IMR-90 (cell line): Measurements from ENCODE around the gene MTX3. TPM values are rescaled to one million over a fixed set of nuclear protein-coding genes. Genes with fewer than 3 reads are reported as not detected.

Experiments
- ATAC-seq: fragments of 200-7000 bp; cut with Tn5 transposase; 2 replicates; pipeline ENCODE4 v1.9.1; 2020; ENCODE audit warnings: low read depth, mild to moderate bottlenecking, moderate library complexity
- BruUV-seq: library from RNA; stranded (reverse); fragments of 400-500 nt; replicated peaks from 2 replicates; lab custom pipeline; 2021; lab: Mats Ljungman, UMichigan
- CTCF ChIA-PET: fragments of 300-600 bp; formaldehyde crosslinking; extraction: SDS; loops from one replicate; lab custom pipeline; 2021; ENCODE audit warnings: antibody characterized with exemption; lab: Yijun Ruan, JAX
- POLR2A ChIA-PET: fragments of 300-600 bp; sonication (Branson Sonifier 250); formaldehyde crosslinking; loops from one replicate; lab custom pipeline; 2022; ENCODE audit warnings: antibody characterized with exemption; ENCODE audit not compliant: unreplicated experiment; lab: Charles Lee
- DNase-seq: peaks from one replicate; pipeline ENCODE4 v3.0.0; 2013
- H2AFZ ChIP-seq: replicated peaks from 2 replicates; pipeline ENCODE3; 2013; ENCODE audit warnings: low read length, mild to moderate bottlenecking; ENCODE audit not compliant: poor library complexity
- H2AK5ac ChIP-seq: 2 replicates; pipeline ENCODE4 v1.6.1; 2013; ENCODE audit warnings: low read depth, low read length, inconsistent platforms
- H2AK9ac ChIP-seq: replicated peaks from 2 replicates; pipeline ENCODE3; 2013; ENCODE audit warnings: mild to moderate bottlenecking, low read depth, low read length, moderate library complexity; ENCODE audit not compliant: poor library complexity
- H2BK120ac ChIP-seq: 2 replicates; pipeline ENCODE4 v1.6.1; 2013; ENCODE audit warnings: low read depth, low read length, inconsistent platforms
- H2BK15ac ChIP-seq: 3 replicates; pipeline ENCODE4 v1.6.1; 2013; ENCODE audit warnings: low read depth, low read length, inconsistent platforms
- H2BK20ac ChIP-seq: 2 replicates; pipeline ENCODE4 v1.6.1; 2013; ENCODE audit warnings: low read depth, mild to moderate bottlenecking, inconsistent platforms, low read length, moderate library complexity
- H2BK5ac ChIP-seq: 2 replicates; pipeline ENCODE4 v1.6.1; 2013; ENCODE audit warnings: mild to moderate bottlenecking, low read depth, low read length, inconsistent platforms; ENCODE audit not compliant: poor library complexity, severe bottlenecking
- H3K14ac ChIP-seq: replicated peaks from 2 replicates; pipeline ENCODE4 v1.6.1; 2013; ENCODE audit warnings: low read depth, low read length, inconsistent platforms
- H3K18ac ChIP-seq: 2 replicates; pipeline ENCODE4 v1.6.1; 2013; ENCODE audit warnings: low read depth, low read length, control low read depth
- H3K23ac ChIP-seq: 2 replicates; pipeline ENCODE4 v1.6.1; 2013; ENCODE audit warnings: low read depth, low read length, inconsistent platforms
- H3K27ac ChIP-seq: 2 replicates; pipeline ENCODE4 v1.5.1; 2013; ENCODE audit warnings: mild to moderate bottlenecking, control low read depth, low read length; ENCODE audit not compliant: insufficient read depth
- H3K27me3 ChIP-seq: 2 replicates; pipeline ENCODE4 v1.6.1; 2013; ENCODE audit warnings: low read length; ENCODE audit not compliant: control insufficient read depth, insufficient read depth
- H3K36me3 ChIP-seq: 2 replicates; pipeline ENCODE4 v1.6.1; 2013; ENCODE audit warnings: low read length, mixed read lengths; ENCODE audit not compliant: control insufficient read depth, insufficient read depth
- H3K4ac ChIP-seq: 2 replicates; pipeline ENCODE4 v1.6.1; 2013; ENCODE audit warnings: low read depth, low read length, inconsistent platforms
- H3K4me1 ChIP-seq: 2 replicates; pipeline ENCODE4 v1.6.1; 2013; ENCODE audit warnings: low read length, mixed read lengths; ENCODE audit not compliant: control insufficient read depth, insufficient read depth
- H3K4me2 ChIP-seq: 2 replicates; pipeline ENCODE4 v1.6.1; 2013; ENCODE audit warnings: low read depth, mild to moderate bottlenecking, control low read depth, low read length, moderate library complexity
- H3K4me3 ChIP-seq: 2 replicates; pipeline ENCODE4 v1.5.1; 2013; ENCODE audit warnings: low read depth, mild to moderate bottlenecking, control low read depth, low read length, moderate library complexity; ENCODE audit not compliant: insufficient read depth
- H3K56ac ChIP-seq: 2 replicates; pipeline ENCODE4 v1.6.1; 2013; ENCODE audit warnings: low read length, inconsistent platforms; ENCODE audit not compliant: insufficient read depth; ENCODE audit errors: extremely low read depth
- H3K79me1 ChIP-seq, 2 experiments: 2 replicates each; pipeline ENCODE4 v1.6.1; 2013; ENCODE audit warnings: low read length in 2 of 2, inconsistent platforms in 1 of 2, low read depth in 1 of 2
- H3K9ac ChIP-seq: 2 replicates; pipeline ENCODE4 v1.6.1; 2013; ENCODE audit warnings: low read depth, low read length, control low read depth
- H3K9me1 ChIP-seq: 2 replicates; pipeline ENCODE4 v1.6.1; 2013; ENCODE audit warnings: low read length, inconsistent platforms; ENCODE audit not compliant: insufficient read depth
- H3K9me3 ChIP-seq: 2 replicates; pipeline ENCODE4 v1.6.1; 2013; ENCODE audit warnings: low read length; ENCODE audit not compliant: control insufficient read depth, insufficient read depth
- H4K20me1 ChIP-seq: 2 replicates; pipeline ENCODE4 v1.6.1; 2013; ENCODE audit warnings: low read length, inconsistent platforms; ENCODE audit not compliant: insufficient read depth
- H4K5ac ChIP-seq: 2 replicates; pipeline ENCODE4 v1.6.1; 2013; ENCODE audit warnings: mild to moderate bottlenecking, low read depth, low read length, control low read depth
- H4K8ac ChIP-seq, 2 experiments: 2 replicates each; pipeline ENCODE4 v1.6.1; 2013; ENCODE audit warnings: low read depth in 2 of 2, low read length in 2 of 2, control low read depth in 1 of 2, inconsistent platforms in 1 of 2
- H4K91ac ChIP-seq: 2 replicates; pipeline ENCODE4 v1.6.1; 2013; ENCODE audit warnings: low read depth, low read length, inconsistent platforms; ENCODE audit not compliant: insufficient read depth
- BHLHE40 ChIP-seq: fragments of 150-350 bp; IDR thresholded peaks from 2 replicates; pipeline ENCODE4 v1.6.1; 2016; ENCODE audit warnings: mild to moderate bottlenecking, low read depth, low read length
- CEBPB ChIP-seq: IDR thresholded peaks from 2 replicates; pipeline ENCODE4 v1.6.1; 2012; ENCODE audit warnings: low read depth, low read length, improper control_type of control experiment
- CHD1 ChIP-seq: IDR thresholded peaks from 2 replicates; pipeline ENCODE4 v1.6.1; 2012; ENCODE audit warnings: low read depth, low read length, improper control_type of control experiment
- FOS ChIP-seq: fragments of 150-350 bp; IDR thresholded peaks from 2 replicates; pipeline ENCODE4 v1.6.1; 2016; ENCODE audit warnings: low read depth, low read length
- MAFK ChIP-seq: IDR thresholded peaks from 2 replicates; pipeline ENCODE4 v1.6.1; 2012; ENCODE audit warnings: low read depth, low read length, improper control_type of control experiment
- MAZ ChIP-seq: IDR thresholded peaks from 2 replicates; pipeline ENCODE4 v1.6.1; 2012; ENCODE audit warnings: low read depth, mild to moderate bottlenecking, low read length, improper control_type of control experiment, moderate library complexity, borderline replicate concordance
- MXI1 ChIP-seq: IDR thresholded peaks from 2 replicates; pipeline ENCODE4 v1.6.1; 2012; ENCODE audit warnings: low read depth, mild to moderate bottlenecking, low read length, moderate library complexity, borderline replicate concordance
- NFE2L2 ChIP-seq: fragments of 150-350 bp; IDR thresholded peaks from 2 replicates; pipeline ENCODE4 v1.6.1; 2016; ENCODE audit warnings: low read depth, mild to moderate bottlenecking, low read length
- POLR2A ChIP-seq: IDR thresholded peaks from 2 replicates; pipeline ENCODE4 v1.6.1; 2012; ENCODE audit warnings: mild to moderate bottlenecking, low read depth, low read length
- RAD21 ChIP-seq: IDR thresholded peaks from 2 replicates; pipeline ENCODE4 v1.6.1; 2012; ENCODE audit warnings: low read length, improper control_type of control experiment
- RCOR1 ChIP-seq: IDR thresholded peaks from 2 replicates; pipeline ENCODE4 v1.6.1; 2012; ENCODE audit warnings: mild to moderate bottlenecking, low read length, improper control_type of control experiment; ENCODE audit not compliant: insufficient replicate concordance
- RFX5 ChIP-seq: IDR thresholded peaks from 2 replicates; pipeline ENCODE4 v1.8.0; 2012; ENCODE audit warnings: low read depth, mild to moderate bottlenecking, low read length, moderate library complexity
- SMC3 ChIP-seq: fragments of 150-350 bp; IDR thresholded peaks from 2 replicates; pipeline ENCODE4 v1.6.1; 2016; ENCODE audit warnings: low read depth, mild to moderate bottlenecking, antibody characterized with exemption, low read length, moderate library complexity
- WGBS, 2 experiments: methylation state at CpG; one replicate each; pipeline versions ENCODE4 v1.1.5 to v1.1.7; 2013; ENCODE audit warnings: missing lambda C conversion rate in 2 of 2; ENCODE audit not compliant: insufficient read length in 1 of 2; ENCODE audit errors: extremely low coverage in 2 of 2; 5-methylcytosine and 5-hydroxymethylcytosine counted together
- dilution Hi-C: fragments of 300-500 bp; cut with HindIII; formaldehyde crosslinking; loops from one replicate; pipeline ENCODE4 v1.14.3; 2018; ENCODE audit warnings: low sequenced_read_pairs; ENCODE audit not compliant: unreplicated experiment
- in situ Hi-C: fragments of 300-500 bp; cut with MboI; formaldehyde crosslinking; loops from 3 replicates; pipeline ENCODE4 v1.14.3; 2019; ENCODE audit warnings: low sequenced_read_pairs, inconsistent platforms, mixed read lengths
- intact Hi-C: fragments of 100-400 bp; cut with micrococcal nuclease; formaldehyde crosslinking; loops from 2 replicates; pipeline ENCODE4 v1.10.0; 2022
- polyA plus RNA-seq, 3 experiments: library from polyadenylated mRNA; depleted of rRNA; stranded (reverse); fragments of >200 nt; gene quantifications; 2 replicates each; pipeline ENCODE4 v1.2.3, GENCODE V29; 2012; ENCODE audit warnings: low replicate concordance in 1 of 3
- total RNA-seq: library from RNA; depleted of rRNA; stranded (reverse); fragments of >200 nt; gene quantifications from 2 replicates; pipeline ENCODE4 v1.2.3, GENCODE V29; 2012
- TF ChIP-seq, protein P1 (sequence below): fragments of 150-350 bp; IDR thresholded peaks from 2 replicates; pipeline ENCODE4 v1.6.1; 2016; ENCODE audit warnings: low read depth, mild to moderate bottlenecking, low read length, moderate library complexity, borderline replicate concordance
- TF ChIP-seq, protein P2 (sequence below): fragments of 150-350 bp; IDR thresholded peaks from 2 replicates; pipeline ENCODE4 v1.6.1; 2017; ENCODE audit warnings: mild to moderate bottlenecking, antibody characterized with exemption, low read length, low read depth

MTX3 gene
- total and polyA plus RNA-seq, 2 of the 4 experiments (the other 2 are of a cell fraction): 6.6 to 12.7 TPM

DNA sequence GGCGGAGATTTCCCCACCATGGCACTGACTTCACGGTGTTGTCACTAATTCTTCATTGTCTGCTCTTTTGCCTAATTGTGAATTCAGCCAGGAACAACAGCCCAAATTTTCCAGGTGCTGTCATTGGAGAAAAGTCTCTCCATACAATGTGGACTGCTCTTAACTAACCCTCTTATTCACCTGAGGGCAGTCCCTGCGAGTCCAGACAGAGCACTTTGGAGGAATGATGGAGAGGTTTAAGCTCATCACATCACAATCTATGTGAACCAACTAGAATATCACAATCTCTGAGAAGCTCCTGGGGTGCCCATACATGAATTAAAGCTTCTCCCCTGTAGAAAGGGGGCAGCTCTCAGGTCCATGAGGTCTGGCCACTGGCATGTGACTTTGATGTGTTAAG lies 56.4 kb downstream of the MTX3 start:
- Histone ChIP-seq H2BK20ac (no peak overlapping the region), H3K56ac (no peak overlapping the region), H3K27ac (no peak overlapping the region), H4K91ac (no peak overlapping the region), H4K5ac (no peak overlapping the region), H3K18ac (no peak overlapping the region), H3K9ac (no peak overlapping the region), H3K23ac (no peak overlapping the region), H4K8ac (no peak overlapping the region), H3K4ac (no peak overlapping the region), H3K4me2 (no peak overlapping the region), H2BK15ac (no peak overlapping the region), H2BK5ac (no peak overlapping the region), H3K9me3 (no peaks in the 10 kb centered on the region), H2BK120ac (no peak overlapping the region), H3K27me3 (peaks cover 10% of the 10 kb centered on the region), H2AFZ (no peak overlapping the region), H3K9me1 (no peaks in the 10 kb centered on the region), H3K4me3 (no peak overlapping the region), H3K14ac (no peak overlapping the region), H2AK5ac (no peak overlapping the region), H2AK9ac (no peak overlapping the region), H3K4me1 (no peaks in the 10 kb centered on the region), H4K20me1 (no peaks in the 10 kb centered on the region), H3K79me1 (no peaks in the 10 kb centered on the region), H3K36me3 (no peaks in the 10 kb centered on the region)
- DNase-seq (no peak), ATAC-seq (no peak)
- WGBS, 2 experiments: 100% methylated on average over 1 of the region's 3 CpGs; no CpG with 5 or more reads in 1 of the 2 experiments
- BruUV-seq: no TSS peak
- TF ChIP-seq MXI1 (no peak), NFE2L2 (no peak), MAZ (no peak), CEBPB (no peak), RAD21 (no peak), POLR2A (no peak), RFX5 (no peak), RCOR1 (no peak), BHLHE40 (no peak), SMC3 (no peak), CHD1 (no peak), FOS (no peak), MAFK (no peak)
- TF ChIP-seq, protein P1, sequence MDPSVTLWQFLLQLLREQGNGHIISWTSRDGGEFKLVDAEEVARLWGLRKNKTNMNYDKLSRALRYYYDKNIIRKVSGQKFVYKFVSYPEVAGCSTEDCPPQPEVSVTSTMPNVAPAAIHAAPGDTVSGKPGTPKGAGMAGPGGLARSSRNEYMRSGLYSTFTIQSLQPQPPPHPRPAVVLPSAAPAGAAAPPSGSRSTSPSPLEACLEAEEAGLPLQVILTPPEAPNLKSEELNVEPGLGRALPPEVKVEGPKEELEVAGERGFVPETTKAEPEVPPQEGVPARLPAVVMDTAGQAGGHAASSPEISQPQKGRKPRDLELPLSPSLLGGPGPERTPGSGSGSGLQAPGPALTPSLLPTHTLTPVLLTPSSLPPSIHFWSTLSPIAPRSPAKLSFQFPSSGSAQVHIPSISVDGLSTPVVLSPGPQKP: no peak
- TF ChIP-seq, protein P2, sequence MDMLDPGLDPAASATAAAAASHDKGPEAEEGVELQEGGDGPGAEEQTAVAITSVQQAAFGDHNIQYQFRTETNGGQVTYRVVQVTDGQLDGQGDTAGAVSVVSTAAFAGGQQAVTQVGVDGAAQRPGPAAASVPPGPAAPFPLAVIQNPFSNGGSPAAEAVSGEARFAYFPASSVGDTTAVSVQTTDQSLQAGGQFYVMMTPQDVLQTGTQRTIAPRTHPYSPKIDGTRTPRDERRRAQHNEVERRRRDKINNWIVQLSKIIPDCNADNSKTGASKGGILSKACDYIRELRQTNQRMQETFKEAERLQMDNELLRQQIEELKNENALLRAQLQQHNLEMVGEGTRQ: no peak
- ChIA-PET CTCF (no interaction called here), POLR2A (no interaction called here)
- in situ Hi-C loops (no loop called here), dilution Hi-C loops (no loop called here), intact Hi-C loops (no loop called here)
